ENCODE results near the gene PRMT9.

The PRMT9 gene

DNA sequence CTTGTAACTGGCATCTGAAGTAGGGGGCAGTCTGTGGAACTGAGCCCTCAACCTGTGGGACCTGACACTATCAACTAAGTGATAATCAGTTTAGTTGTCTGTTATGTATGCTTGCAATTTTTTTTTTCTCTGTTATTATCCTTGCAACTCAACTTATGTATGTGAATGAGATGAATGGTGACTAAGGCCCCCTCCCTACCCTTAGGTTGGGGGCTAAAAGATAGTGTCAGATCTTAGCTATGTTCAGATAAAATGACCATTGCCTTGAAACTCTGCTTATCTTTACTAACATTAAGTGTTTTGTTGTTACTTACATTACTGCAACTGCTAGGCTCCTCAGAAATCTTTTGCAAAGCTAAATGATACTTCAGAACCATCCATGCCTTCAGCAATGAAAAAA is 35.3 kb downstream of the PRMT9 start:
- H3K4me3 ChIP-seq (ENCODE audit: low read length), result no peak overlapping the region
- no peak for TF ChIP-seq ZNF274 (IDR thresholded peaks at IDR 0.05; ENCODE audit: low read depth, low read length)

DNA sequence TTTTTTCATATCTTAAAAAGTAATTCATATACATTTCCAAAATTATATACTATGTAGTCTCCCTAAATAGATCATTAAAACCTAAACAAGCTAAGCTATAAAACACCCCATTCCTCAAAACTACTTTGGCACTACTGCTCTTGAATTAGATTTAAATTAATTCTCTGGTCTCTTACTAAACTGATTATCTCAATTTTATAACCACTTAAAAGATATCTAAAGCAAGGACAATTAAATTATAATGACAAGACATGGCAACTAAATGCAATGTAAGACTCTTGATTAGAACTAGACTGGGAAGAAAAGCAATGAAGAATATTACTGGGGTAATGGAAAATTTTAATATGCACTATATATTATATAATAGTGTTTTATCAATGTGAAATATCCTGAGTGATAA is 38.9 kb downstream of the PRMT9 start:
- TF ChIP-seq ZNF274 (IDR thresholded peaks at IDR 0.05; ENCODE audit: low read depth, low read length), result no peak
- H3K4me3 ChIP-seq (ENCODE audit: low read length), result no peak overlapping the region

DNA sequence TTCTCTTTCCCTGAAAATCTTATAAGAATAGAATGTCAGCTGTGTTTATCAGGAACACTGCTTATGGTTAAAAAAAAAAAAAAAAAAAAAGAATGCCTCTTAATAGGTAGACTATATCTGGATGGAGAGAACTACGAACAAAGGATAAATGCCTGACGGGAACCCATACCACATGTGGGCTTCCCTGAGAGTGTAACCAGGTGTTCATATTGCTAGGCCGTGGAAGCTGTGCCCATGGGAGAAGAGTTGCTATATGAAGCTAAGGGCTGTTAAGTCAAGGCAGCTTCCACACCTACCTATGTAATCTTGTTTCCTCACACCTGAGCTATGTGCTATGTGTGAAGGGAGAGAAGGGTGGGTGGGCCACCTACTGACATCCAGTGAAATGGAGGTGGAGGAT is 39.5 kb downstream of the PRMT9 start:
- no peak for TF ChIP-seq ZNF274 (IDR thresholded peaks at IDR 0.05; ENCODE audit: low read depth, low read length)
- no peak overlapping the region for H3K4me3 ChIP-seq (ENCODE audit: low read length)

DNA sequence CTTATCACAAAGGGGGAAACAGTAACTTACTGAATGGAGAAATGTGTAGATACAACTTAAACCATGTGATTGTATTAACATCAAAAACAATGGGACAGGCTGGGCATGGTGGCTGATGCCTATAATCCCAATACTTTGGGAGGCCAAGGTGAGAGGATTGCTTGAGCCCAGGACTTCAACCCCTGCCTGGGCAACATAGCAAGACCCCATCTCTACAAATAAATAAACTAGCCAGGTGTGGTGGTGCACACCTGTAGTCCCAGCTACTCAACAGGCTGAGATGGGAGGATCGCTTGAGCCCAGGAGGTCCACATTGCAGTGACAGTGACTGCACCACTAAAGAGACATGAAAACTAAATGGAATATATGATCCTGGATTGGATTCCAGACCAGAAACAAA is 40.3 kb downstream of the PRMT9 start:
- no peak for TF ChIP-seq ZNF274 (IDR thresholded peaks at IDR 0.05; ENCODE audit: low read depth, low read length)
- no peak overlapping the region for H3K4me3 ChIP-seq (ENCODE audit: low read length)

DNA sequence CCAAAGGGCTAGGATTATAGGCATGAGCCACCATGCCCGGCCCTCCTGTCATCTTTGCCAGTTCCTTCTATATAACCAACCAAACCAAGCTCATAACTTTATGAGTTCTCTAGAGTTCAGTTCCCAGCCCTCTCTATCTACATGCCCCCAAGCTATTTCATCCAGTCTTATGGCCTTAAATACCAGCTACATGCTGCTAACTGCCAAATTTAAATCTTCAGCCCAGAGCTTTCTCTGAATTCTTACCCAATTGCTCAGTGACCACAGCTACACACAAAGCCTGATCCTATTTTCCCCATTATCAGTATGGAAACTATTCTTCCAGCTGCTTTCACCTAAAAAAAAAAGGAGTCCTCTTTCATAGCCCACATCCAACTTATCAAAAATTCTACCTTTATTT is 43.6 kb downstream of the PRMT9 start:
- TF ChIP-seq ZNF274 (IDR thresholded peaks at IDR 0.05; ENCODE audit: low read depth, low read length), result no peak
- no peak overlapping the region for H3K4me3 ChIP-seq (ENCODE audit: low read length)

DNA sequence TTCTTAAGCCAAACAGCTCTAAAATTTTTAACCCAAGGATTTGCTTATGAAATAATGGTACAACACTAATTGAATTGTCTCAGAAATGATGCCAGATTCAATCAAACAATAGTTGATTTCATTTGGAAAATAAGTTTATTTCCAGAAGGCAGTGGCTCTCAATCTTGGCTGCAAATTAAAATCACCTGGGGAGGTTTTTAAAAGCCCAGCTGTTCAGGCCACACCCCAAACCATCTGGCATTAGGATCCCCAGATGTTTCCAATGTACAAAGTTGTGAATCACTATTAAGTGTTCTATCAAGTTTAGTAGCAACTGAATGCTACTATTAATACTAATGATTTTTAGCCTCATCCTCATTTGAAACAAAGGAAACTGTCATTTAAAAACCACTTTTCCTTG is 44.6 kb downstream of the PRMT9 start:
- TF ChIP-seq ZNF274 (IDR thresholded peaks at IDR 0.05; ENCODE audit: low read depth, low read length), result no peak
- H3K4me3 ChIP-seq (ENCODE audit: low read length), result no peak overlapping the region

DNA sequence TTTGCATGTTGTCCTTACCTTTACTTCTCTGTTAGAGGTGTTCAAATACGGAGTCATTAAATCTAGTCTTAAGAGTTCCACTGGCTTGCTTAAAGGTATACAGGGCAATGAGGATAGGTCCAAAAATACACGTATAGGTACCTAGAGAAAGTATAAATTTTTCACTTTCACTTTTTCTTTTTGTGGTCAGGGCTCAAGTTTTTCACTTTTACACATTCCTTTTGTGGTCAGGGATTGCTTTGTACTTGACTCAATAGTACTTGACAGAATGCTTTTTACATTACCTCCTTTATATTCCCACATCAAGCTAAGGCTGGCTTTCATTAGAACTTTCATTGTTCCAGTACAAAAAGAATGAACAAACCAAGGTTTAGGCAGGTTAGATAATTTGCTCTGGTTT is 45.0 kb downstream of the PRMT9 start:
- TF ChIP-seq ZNF274 (IDR thresholded peaks at IDR 0.05; ENCODE audit: low read depth, low read length), result no peak

DNA sequence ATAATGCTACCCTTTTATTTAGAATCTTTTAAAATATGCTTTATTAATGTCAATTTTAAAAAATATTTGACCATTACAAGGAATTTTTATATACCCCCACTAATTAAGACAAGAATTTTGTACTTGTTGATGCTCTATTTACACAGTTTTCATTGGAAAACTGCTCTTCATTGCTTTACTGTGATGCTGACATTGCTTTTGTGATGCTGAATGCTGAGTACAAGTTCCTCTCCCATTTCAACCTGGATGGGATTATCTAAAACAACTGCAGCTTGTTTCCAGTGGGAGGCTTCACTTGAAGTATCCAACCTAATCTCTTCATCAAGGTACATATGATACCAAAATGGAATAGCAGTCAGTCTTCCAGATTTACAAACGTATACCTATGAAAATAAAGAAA is 45.6 kb downstream of the PRMT9 start:
- no peak for TF ChIP-seq ZNF274 (IDR thresholded peaks at IDR 0.05; ENCODE audit: low read depth, low read length)
- H3K4me3 ChIP-seq (ENCODE audit: low read length), result no peak overlapping the region

More for the DNA sequence above, 45.0 kb downstream of the PRMT9 start:
- no peak overlapping the region for H3K4me3 ChIP-seq (ENCODE audit: low read length)

DNA sequence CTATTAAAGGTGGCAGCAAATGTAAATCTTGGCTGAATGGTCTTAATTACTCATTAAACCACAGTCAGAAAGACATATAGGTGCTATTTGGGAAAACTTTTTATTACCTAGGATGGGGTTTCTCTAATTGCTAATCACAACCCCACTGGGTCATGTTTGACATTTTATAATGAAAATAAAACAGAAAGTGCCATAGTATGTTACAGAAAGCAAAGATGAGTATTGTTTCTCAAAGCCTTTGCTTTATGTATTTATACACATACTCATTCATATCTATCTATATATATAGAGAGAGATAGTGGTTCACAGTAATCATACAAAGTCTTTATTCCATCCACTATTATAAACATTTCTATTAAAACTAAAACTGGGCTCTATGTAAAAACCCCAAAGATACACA is 48.6 kb downstream of the PRMT9 start:
- H3K4me3 ChIP-seq (ENCODE audit: low read length), result no peak overlapping the region
- no peak for TF ChIP-seq ZNF274 (IDR thresholded peaks at IDR 0.05; ENCODE audit: low read depth, low read length)

DNA sequence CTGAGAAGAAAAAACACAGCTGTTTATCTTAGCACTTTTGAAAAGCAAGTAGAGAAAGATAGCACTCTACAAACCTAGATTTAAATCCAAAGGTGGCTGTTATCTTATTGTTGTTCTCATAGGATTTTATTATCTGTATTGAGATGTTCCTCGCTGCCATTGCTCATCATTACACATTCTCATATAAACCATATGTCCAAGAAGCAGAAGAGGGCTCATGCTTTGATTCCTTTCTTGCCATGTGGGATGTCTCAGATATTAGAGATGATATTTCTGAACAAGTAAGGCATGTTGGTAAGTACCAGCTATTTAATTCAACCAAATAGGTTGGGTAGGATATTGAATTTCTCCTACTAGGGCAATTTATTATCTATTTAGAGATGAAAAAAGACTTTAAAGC is 50.3 kb downstream of the PRMT9 start:
- no peak for TF ChIP-seq ZNF274 (IDR thresholded peaks at IDR 0.05; ENCODE audit: low read depth, low read length)
- no peak overlapping the region for H3K4me3 ChIP-seq (ENCODE audit: low read length)

DNA sequence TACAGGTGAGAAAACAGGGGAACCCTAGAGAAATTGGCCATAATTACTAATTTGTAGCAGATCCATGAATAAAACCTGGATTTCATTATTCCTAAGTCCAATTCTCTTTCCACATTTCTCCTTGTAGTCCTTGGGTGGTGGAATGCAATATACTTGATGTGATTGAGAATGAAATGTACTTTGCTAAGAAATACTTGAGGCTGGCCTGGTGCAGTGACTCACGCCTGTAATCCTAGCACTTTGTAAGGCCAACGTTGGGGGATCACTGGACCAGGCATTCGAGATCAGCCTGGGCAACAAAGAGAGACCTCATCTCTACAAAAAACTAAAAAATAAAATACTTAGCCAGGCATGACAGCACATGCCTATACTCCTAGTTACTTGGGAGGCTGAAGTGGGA is 50.9 kb downstream of the PRMT9 start:
- no peak for TF ChIP-seq ZNF274 (IDR thresholded peaks at IDR 0.05; ENCODE audit: low read depth, low read length)
- H3K4me3 ChIP-seq (ENCODE audit: low read length), result no peak overlapping the region

DNA sequence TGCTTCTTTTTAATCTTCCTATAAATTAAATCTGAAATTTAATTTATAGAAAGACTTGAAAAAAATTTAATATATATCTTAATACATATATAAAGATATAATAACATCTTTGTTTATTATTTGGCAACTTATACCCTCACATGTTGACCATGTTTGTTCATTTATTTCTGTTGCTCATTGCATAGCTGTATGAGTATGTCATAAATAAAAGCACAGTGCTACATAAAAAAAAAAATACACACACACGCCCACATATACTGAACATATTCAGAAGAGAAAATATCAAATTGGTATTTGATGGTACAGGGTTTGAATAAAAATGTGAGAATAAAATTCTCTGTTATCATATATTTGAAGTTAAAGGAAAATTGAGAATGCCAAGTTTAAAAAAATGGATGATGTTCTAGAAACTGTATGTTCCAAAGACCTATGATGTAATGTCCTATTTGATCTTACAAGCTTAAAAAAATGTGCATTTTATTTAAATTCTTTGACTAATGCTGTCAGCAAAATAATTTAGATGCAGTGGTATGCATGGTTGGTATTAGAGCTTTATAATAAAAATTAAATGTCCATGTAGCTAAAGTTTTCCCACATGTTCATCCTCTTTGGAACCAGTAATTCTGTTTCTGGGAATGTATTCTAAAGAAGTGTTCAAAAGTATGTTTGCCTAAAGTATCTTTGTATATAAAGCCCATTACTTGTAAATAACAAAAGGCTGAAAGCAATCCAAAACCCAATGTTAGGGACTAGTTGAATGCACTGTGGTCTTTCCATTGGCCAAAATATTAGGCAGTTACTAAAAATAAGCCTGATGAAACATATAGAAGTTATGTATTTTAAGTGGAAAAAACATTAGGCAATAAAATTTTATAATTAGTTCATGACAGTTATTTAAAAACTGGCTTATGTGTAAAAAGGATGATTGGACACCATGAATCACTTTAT is 53.9 kb downstream of the PRMT9 start:
- no peak overlapping the region for H3K4me3 ChIP-seq (ENCODE audit: low read length)
- no peak for TF ChIP-seq ZNF274 (IDR thresholded peaks at IDR 0.05; ENCODE audit: low read depth, low read length)

DNA sequence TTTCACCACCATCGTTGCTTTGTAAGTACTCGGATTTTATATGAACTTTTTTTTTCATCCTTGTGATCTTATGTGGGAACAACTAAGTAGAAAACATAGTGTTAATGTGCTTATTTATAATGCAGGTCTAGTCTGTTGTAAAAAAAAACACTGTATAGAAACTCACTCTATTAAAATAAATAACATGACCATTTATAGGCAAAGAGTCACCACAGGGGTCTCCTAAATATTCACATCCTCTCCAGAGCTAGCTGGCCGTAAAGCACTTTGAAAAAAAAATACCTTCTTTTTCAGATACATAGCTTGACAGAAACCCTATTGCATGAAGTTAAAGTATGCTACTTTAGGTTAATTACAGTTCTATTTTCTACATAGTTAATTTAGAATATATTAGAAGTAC is 55.5 kb downstream of the PRMT9 start:
- no peak for TF ChIP-seq ZNF274 (IDR thresholded peaks at IDR 0.05; ENCODE audit: low read depth, low read length)
- H3K4me3 ChIP-seq (ENCODE audit: low read length), result no peak overlapping the region

DNA sequence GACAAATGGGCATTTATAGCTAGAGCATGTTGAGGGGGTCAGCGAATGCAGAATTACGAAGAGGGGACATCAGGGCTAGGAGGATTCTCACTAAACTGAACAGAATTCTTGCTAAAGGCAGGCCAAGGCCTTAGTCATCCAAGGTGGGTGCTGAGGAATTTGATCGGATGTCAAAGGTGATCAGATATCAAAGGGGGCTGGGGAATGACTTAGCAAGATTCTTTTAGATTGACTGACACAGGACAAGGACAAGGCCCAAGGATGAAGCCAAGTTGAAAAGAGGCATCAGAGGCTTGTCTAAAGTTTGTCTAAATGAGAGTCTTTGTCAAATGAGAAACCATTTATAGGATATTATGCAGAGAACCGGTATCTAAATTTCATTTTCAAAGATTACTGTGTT is 57.1 kb downstream of the PRMT9 start:
- no peak for TF ChIP-seq ZNF274 (IDR thresholded peaks at IDR 0.05; ENCODE audit: low read depth, low read length)
- no peak overlapping the region for H3K4me3 ChIP-seq (ENCODE audit: low read length)

DNA sequence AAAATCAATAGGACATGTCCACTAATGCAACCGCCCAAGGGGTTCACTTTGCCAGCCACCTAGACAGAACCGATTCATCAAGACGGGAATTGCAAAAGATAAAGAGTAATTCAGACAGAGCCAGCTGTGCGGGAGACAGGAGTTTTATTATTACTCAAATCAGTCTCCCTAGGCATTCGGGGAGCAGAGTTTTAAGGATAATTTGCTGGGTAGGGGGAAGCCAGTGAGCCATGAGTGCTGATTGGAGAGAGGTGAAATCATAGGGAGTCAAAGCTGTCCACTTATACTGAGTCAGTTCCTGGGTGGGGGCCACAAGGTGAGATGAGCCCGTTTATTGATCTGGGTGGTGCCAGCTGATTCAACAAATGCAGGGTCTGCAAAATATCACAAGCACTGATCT is 58.2 kb downstream of the PRMT9 start:
- no peak overlapping the region for H3K4me3 ChIP-seq (ENCODE audit: low read length)
- TF ChIP-seq ZNF274 (IDR thresholded peaks at IDR 0.05; ENCODE audit: low read depth, low read length), result no peak

DNA sequence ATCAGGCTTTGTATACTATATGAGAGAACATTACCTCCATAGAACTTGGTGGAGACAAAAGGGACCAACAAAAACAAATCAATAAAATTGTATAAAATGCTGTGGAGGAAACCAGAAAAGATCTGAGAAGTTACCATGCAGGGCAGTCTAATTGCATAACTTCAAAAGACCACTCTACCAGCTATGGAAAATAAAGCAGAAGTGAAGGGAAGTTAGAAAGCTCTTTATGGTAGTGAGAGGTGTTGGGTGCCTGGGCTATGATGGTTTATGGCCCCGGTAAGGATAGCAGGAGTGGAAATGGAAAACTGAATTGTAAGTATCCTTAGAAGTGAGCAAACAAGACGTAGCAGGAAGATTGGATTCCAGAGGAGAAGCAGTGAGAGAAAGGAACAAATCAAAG is 63.6 kb downstream of the PRMT9 start:
- no peak for TF ChIP-seq ZNF274 (IDR thresholded peaks at IDR 0.05; ENCODE audit: low read depth, low read length)
- no peak overlapping the region for H3K4me3 ChIP-seq (ENCODE audit: low read length)

Data from GM08714 (cell line).